ENCODE results near the gene FAM83E.

Gene FAM83E

GRCh38 chr19:48628486-48629296 is 13.8 kb upstream of the FAM83E start:
- DNase-seq (ENCODE audit: low spot score): no peak

DNA sequence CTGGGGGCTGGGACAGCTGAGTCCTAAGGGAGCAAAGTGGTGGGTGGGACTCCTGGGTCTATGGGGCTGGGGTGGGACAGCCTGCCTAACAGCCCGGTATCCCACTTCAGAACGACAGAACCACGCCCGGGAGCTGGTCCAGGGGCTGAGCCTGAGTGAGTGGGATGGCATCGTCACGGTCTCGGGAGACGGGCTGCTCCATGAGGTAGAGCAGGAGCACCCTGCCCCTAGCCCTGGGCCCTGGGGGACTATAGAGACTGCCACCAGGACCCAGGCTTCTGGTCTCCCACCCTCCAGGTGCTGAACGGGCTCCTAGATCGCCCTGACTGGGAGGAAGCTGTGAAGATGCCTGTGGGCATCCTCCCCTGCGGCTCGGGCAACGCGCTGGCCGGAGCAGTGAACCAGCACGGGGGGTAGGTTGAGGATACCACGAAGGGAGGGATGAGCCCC is 13.0 kb upstream of the FAM83E start:
- DNase-seq (ENCODE audit: low spot score): no peak

DNA sequence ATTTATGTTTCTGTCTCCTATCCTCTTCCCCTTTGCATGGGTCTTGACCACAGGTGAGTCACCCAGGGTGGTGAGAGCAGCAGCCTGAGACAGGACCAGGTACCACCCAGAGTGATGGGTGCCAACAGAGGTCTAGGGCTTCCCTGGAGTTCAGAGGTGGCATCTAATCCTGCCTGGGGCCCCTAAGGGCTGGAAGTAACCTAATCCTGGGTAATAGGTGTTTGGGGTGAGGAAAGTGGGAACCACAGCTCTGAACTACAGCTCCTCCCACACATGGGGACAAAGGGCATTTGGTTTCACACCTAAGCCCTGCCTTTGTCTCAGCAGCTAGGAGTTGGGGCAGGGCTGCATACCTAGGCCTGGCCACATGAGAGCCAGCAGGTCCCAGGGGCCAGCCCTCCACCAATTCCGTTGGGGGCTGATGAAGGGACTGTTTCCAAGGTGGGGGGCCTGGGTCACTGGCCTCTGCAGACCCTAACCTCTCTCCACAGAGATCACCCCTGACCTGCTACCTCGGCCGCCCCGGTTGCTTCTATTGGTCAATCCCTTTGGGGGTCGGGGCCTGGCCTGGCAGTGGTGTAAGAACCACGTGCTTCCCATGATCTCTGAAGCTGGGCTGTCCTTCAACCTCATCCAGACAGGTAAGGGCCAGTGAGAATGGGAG is 12.5 kb upstream of the FAM83E start:
- no peak for DNase-seq (ENCODE audit: low spot score)

GRCh38 chr19:48625891-48626327 is 11.0 kb upstream of the FAM83E start:
- no peak for DNase-seq (ENCODE audit: low spot score)

DNA sequence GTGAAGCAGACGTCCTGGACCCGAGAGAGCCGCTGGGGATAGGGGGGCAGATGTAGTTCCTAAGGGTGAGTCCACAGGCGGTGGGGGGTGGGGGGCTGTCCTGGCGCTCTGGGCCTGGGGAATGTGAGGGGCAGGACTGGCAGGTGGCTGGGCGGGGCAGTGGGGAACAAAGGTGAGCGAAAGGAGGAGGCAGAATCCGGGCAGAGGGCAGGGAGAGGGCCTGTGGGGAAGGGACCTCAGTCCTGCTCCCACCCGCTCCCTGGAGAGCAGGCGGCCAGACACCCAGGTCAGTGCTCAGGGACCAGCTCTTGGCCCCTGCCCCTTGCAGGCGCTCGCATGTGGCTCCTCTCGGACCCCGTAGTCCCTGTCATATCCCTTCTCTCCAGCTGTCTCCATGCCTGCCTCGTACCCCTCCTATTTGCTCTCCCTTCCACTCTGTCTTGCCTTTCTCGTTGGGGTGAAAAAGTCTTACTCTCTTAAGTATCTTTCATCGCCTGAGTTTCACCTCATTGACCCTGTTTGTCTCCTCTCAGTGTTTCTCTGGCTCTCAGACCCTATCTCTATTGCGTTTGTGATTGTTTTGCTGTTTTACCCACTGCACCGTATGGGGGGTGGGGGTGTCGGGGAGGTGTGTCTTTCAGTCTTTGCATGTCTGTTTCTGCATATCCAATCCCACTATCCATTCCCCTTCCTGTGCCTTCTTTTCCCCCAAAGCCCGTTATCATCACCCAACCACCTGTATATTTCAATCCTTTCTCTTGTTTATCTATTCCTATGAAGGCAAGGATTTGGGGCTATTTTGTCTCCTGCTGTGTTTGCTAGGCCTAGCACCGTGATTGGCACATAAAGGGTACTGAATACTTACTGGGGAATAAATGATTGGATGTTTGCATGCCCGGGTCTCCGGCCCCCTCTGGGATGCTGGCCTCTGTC is 10.2 kb upstream of the FAM83E start:
- DNase-seq (ENCODE audit: low spot score): no peak

- peak; percentile 99 for DNase-seq (ENCODE audit: low spot score)
These were observed 9.3 kb upstream of the FAM83E start for GRCh38 chr19:48624067-48624594.

DNA sequence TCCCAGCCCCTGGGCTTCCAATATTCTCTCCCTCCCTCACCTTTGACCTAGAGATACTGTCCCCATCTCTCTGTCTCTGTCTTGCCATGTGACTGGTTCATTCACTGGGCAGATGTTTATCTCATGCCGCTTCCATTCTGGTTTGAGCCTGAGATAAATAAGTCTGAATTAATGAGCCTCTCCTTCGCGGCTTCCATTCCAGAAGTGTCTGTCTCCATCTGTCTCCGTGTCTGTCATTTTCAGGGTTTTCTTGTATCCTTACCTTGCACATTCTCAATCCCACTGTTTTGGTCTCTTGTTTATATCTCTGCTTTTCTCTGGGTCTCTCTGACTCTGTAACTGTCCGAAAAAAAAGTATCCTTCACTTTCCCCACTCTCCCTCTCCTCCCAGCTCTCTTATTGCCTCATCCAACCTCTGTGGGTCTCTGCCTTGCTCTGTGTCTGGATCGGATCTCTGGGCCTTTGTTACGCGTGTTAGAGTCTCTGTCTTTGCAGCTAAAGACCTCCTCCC is 8.7 kb upstream of the FAM83E start:
- DNase-seq (ENCODE audit: low spot score): no peak

GRCh38 chr19:48619692-48620585 is 5.1 kb upstream of the FAM83E start:
- no peak for DNase-seq (ENCODE audit: low spot score)

GRCh38 chr19:48618916-48619691 is 4.2 kb upstream of the FAM83E start, which contains the start of the genes RPL18 and SPHK2:
RPL18 (minus strand) TSS chr19:48619178; CDS start chr19:48619143, 35 bp downstream.
SPHK2 (plus strand) TSS chr19:48619506; CDS start chr19:48620515, 1,009 bp downstream.
- DNase-seq (ENCODE audit: low spot score): peak; percentile 100

GRCh38 chr19:48618278-48618915 is 3.5 kb upstream of the FAM83E start:
- no peak for DNase-seq (ENCODE audit: low spot score)

GRCh38 chr19:48617146-48617937 is 2.5 kb upstream of the FAM83E start:
- no peak for DNase-seq (ENCODE audit: low spot score)

DNA sequence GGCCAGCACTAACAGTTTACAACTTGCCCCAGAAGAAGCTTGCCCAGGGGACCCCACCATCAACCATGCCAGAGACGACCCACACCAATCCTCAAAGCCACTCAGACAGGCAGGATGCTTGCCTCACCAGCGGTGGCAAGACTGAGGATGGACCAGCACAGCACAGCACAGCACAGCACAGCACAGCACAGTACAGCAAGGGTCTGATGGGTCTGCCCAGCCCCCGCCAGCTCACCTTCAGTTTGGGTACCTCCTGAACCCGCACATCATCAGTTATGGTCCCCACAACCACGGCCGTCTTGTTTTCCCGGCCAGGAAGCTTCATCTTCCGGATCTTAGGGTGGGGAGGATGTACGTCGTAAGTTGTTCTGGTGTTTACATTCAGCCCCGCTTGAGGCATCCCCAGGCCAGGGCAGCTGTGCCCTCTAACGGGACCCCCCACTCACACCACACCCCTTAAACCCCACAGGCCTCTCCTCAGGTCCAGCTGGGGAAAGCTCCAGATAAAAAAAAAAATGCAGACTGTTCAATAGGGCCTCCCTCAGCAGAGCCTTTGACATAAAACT is 1.7 kb upstream of the FAM83E start:
- no peak for DNase-seq (ENCODE audit: low spot score)

- DNase-seq (ENCODE audit: low spot score): no peak
These were observed 1.2 kb upstream of the FAM83E start for GRCh38 chr19:48616041-48616436.

DNA sequence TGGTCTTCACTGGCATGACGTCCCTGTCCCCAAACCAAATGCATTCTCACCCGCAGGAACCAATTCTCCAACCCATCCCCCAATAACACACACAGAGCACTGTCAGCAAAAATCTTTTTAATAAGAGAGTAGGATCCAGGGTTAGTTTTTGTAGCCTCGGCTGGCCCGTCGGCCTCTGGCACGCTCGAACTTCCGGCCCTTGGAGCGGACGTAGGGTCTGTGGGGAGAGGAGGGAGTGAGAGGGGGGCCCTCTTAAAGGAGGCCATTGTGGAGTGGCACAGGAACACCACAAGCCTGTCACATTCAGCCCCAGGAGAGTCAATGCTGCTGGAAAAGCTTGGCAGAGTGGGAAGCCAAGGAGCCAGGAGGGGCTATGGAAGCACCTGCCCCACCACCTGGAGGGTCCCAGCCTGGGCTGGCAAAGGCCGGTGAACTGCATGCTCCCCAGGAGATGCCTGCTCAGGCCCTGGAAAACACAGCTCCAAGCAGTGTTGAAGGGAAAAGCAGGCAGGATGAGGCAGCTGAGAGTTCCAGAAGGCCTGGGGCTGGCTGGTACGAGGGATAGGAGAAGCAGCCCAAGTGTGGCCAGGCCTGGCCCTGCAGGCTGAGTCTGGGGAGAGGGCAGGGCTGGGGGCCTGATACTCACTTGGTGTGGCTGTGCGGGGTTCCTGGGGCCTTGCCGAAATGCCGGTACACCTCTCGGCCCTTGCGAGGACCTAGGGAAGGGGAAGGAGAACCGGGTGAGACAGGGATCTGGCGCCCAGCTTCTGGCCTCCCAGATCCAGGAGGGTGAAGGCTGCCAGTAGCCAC is 560 bp upstream of the FAM83E start:
- DNase-seq (ENCODE audit: low spot score): no peak

- DNase-seq (ENCODE audit: low spot score): no peak
These were observed 932 bp downstream of the FAM83E start for GRCh38 chr19:48613852-48614435.

- DNase-seq (ENCODE audit: low spot score): no peak
These were observed 1.6 kb downstream of the FAM83E start for GRCh38 chr19:48613024-48613851.
